Trophoblast cell (in vitro differentiated cells and primary cell): Measurements from ENCODE around the gene C2orf68.
A peak's percentile ranks its signal among the peaks of the same experiment; 100 is the strongest.

Source experiments
- DNase-seq, 2 donors: peaks; one replicate each; pipeline ENCODE4 v3.0.0-alpha.2; 2016
- H2AFZ ChIP-seq: 2 replicates; pipeline ENCODE4 v1.6.1; 2013; ENCODE audit warnings: low read length, moderate library complexity, mild to moderate bottlenecking; ENCODE audit not compliant: insufficient read depth, poor library complexity
- H2AK5ac ChIP-seq: 2 replicates; pipeline ENCODE4 v1.6.1; 2013; ENCODE audit warnings: mild to moderate bottlenecking, low read length
- H2BK120ac ChIP-seq: 2 replicates; pipeline ENCODE4 v1.6.1; 2013; ENCODE audit warnings: low read length, mild to moderate bottlenecking, moderate library complexity; ENCODE audit not compliant: insufficient read depth, poor library complexity
- H2BK12ac ChIP-seq: 2 replicates; pipeline ENCODE4 v1.6.1; 2013; ENCODE audit warnings: mild to moderate bottlenecking, low read length, moderate library complexity
- H2BK5ac ChIP-seq: 2 replicates; pipeline ENCODE4 v1.6.1; 2013; ENCODE audit warnings: low read length, low read depth, moderate library complexity, mild to moderate bottlenecking; ENCODE audit not compliant: poor library complexity
- H3K14ac ChIP-seq: 2 replicates; pipeline ENCODE4 v1.6.1; 2013; ENCODE audit warnings: mild to moderate bottlenecking, low read length
- H3K18ac ChIP-seq: 2 replicates; pipeline ENCODE4 v1.6.1; 2013; ENCODE audit warnings: mild to moderate bottlenecking, low read length
- H3K23ac ChIP-seq: 2 replicates; pipeline ENCODE4 v1.6.1; 2013; ENCODE audit warnings: low read length
- H3K27ac ChIP-seq: 2 replicates; pipeline ENCODE4 v1.5.1; 2013; ENCODE audit warnings: low read depth, mild to moderate bottlenecking, inconsistent platforms, low read length, moderate library complexity
- H3K27me3 ChIP-seq: 2 replicates; pipeline ENCODE4 v1.6.1; 2013; ENCODE audit warnings: inconsistent platforms, mild to moderate bottlenecking, low read length, moderate library complexity; ENCODE audit not compliant: insufficient read depth
- H3K36me3 ChIP-seq, 2 experiments: 1 replicate in 1 of 2; 2 replicates in 1 of 2; pipeline ENCODE4 v1.6.1; 2013; ENCODE audit warnings: low read length in 2 of 2, mild to moderate bottlenecking in 2 of 2, moderate library complexity in 1 of 2; ENCODE audit not compliant: insufficient read depth in 2 of 2, control insufficient read depth in 1 of 2
- H3K4ac ChIP-seq: 2 replicates; pipeline ENCODE4 v1.6.1; 2013; ENCODE audit warnings: low read depth, mild to moderate bottlenecking, low read length, moderate library complexity
- H3K4me1 ChIP-seq, 2 experiments: 1 replicate in 1 of 2; 2 replicates in 1 of 2; pipeline ENCODE4 v1.6.1; 2013; ENCODE audit warnings: low read length in 2 of 2, mild to moderate bottlenecking in 2 of 2, moderate library complexity in 1 of 2; ENCODE audit not compliant: insufficient read depth in 2 of 2, control insufficient read depth in 1 of 2
- H3K4me2 ChIP-seq: 2 replicates; pipeline ENCODE4 v1.6.1; 2013; ENCODE audit warnings: inconsistent platforms, mild to moderate bottlenecking, low read length, moderate library complexity
- H3K4me3 ChIP-seq: 2 replicates; pipeline ENCODE4 v1.5.1; 2013; ENCODE audit warnings: mild to moderate bottlenecking, low read depth, low read length, inconsistent platforms
- H3K79me1 ChIP-seq: one replicate; pipeline ENCODE4 v1.6.1; 2013; ENCODE audit warnings: low read length
- H3K79me2 ChIP-seq: 2 replicates; pipeline ENCODE4 v1.6.1; 2013; ENCODE audit warnings: low read length, mild to moderate bottlenecking; ENCODE audit not compliant: control insufficient read depth, insufficient read depth, poor library complexity
- H3K9ac ChIP-seq: 2 replicates; pipeline ENCODE4 v1.6.1; 2013; ENCODE audit warnings: mild to moderate bottlenecking, low read length
- H3K9me3 ChIP-seq: 2 replicates; pipeline ENCODE4 v1.6.1; 2013; ENCODE audit warnings: low read depth, mild to moderate bottlenecking, control low read depth, inconsistent platforms, low read length; ENCODE audit not compliant: insufficient read depth
- H4K12ac ChIP-seq: 2 replicates; pipeline ENCODE4 v1.6.1; 2013; ENCODE audit warnings: low read depth, mild to moderate bottlenecking, low read length, moderate library complexity
- H4K8ac ChIP-seq: 2 replicates; pipeline ENCODE4 v1.6.1; 2013; ENCODE audit warnings: low read depth, mild to moderate bottlenecking, low read length, moderate library complexity
- H4K91ac ChIP-seq: one replicate; pipeline ENCODE4 v1.6.1; 2013; ENCODE audit warnings: low read depth, mild to moderate bottlenecking, low read length, moderate library complexity
- WGBS: extraction: QIAGEN DNeasy Blood & Tissue Kit; methylation state at CpG from one replicate; pipeline ENCODE4 v1.1.7; 2013; ENCODE audit warnings: missing lambda C conversion rate; ENCODE audit not compliant: insufficient read length, insufficient coverage; ENCODE audit errors: extremely low coverage; 5-methylcytosine and 5-hydroxymethylcytosine counted together

C2orf68 gene

DNA sequence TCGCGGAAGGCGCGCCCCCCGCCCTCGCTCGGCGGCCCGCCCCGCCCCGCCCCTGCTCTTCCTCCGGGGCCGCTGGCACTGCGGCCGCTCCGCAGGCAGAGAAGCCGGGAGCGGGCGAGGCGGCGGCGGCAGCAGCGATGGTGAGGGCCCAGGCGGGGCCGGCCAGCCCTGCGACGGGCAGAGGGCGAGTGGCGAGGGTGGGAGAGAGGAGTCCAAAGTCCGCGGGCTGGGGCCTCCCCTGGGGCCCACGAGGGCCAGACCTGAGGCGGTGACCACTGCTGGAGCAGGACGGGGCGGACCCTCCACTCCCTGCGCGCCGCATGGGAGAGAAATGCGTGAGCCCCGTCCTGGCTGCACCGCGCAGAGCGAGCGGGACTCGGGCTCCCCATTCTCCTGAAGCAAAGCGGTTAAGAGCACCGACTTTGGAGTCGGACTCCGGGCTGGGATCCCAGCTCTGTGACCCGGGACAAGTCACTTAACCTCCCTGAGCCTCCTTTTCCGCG lies 27.5 kb downstream of the C2orf68 start, which contains the start of gene VAMP5:
TSS of gene VAMP5 (plus strand) at position 78 of the 503 bp plus-strand sequence. CDS start at position 138, 60 bp downstream.
- Histone ChIP-seq H3K79me2 (no peaks in the 10 kb centered on the region), H2BK5ac (peak within 1 kb of the TSS; percentile 9), H2AK5ac (no peak within 1 kb of the TSS), H3K4me2 (peak within 1 kb of the TSS; percentile 46), H3K23ac (no peak within 1 kb of the TSS), H2BK12ac (peak within 1 kb of the TSS; percentile 2), H3K27me3 (no peaks in the 10 kb centered on the region), H3K9ac (no peak within 1 kb of the TSS), H3K4me3 (peak within 1 kb of the TSS; percentile 19), H3K18ac (no peak within 1 kb of the TSS), H2AFZ (peak within 1 kb of the TSS; percentile 25), H3K4me1 (peaks cover 32 to 35% of the 10 kb centered on the region in 2 experiments), H3K27ac (peak within 1 kb of the TSS; percentile 28), H3K4ac (no peak within 1 kb of the TSS), H3K79me1 (peaks cover 4% of the 10 kb centered on the region), H4K8ac (peak within 1 kb of the TSS; percentile 52), H3K36me3 (peaks cover 8 to 10% of the 10 kb centered on the region in 2 experiments), H4K12ac (no peak within 1 kb of the TSS), H3K14ac (peak within 1 kb of the TSS; percentile 12), H2BK120ac (peak within 1 kb of the TSS; percentile 48), H3K9me3 (no peaks in the 10 kb centered on the region), H4K91ac (peak within 1 kb of the TSS; percentile 4)
- WGBS, result no CpG with 5 or more reads among the region's 52 CpGs
- no peak for DNase-seq

DNA sequence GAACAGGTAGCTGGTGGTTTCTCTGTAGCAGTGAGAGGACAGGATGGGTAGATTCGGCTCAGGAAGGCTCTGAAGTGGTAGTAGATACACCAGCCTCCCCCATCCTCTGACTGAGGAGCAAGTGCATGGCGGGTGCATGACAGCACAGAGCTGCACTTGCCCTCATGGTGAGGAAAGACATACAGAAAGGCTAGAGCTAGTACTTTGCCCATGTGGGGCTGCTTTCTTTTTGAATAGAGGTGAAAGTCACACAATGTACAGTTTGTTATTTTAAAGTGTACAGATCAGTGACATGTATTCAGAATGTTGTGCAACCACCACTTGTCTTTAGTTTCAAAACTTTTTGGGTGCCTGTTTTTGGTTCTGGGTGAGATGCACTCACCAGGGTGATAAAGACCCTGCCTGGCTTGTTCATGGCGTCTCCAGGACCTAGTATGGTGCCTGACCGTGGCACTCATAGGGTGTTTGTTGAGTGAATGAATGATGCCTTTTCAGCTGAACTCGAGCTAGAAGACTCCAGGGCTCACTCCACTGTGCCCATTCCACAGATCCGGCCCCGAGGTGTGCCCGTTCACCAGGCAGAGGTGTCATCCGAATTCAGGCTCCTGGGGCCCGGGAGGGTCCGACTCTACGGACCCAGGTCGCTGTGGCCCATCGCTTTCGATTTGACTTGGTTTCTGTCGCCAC lies 28.1 kb downstream of the C2orf68 start:
- no CpG with 5 or more reads among the region's 16 CpGs for WGBS
- Histone ChIP-seq H4K91ac (no peak overlapping the region), H3K14ac (no peak overlapping the region), H3K18ac (no peak overlapping the region), H3K27me3 (no peaks in the 10 kb centered on the region), H2AK5ac (no peak overlapping the region), H3K23ac (no peak overlapping the region), H4K8ac (no peak overlapping the region), H3K36me3 (peaks cover 8 to 10% of the 10 kb centered on the region in 2 experiments), H3K79me1 (peaks cover 4% of the 10 kb centered on the region), H3K27ac (no peak overlapping the region), H2BK12ac (no peak overlapping the region), H3K4me1 (peaks cover 37 to 41% of the 10 kb centered on the region in 2 experiments), H2BK120ac (no peak overlapping the region), H3K9me3 (no peaks in the 10 kb centered on the region), H3K4ac (no peak overlapping the region), H3K79me2 (no peaks in the 10 kb centered on the region), H2AFZ (no peak overlapping the region), H4K12ac (no peak overlapping the region), H2BK5ac (no peak overlapping the region), H3K4me3 (no peak overlapping the region), H3K9ac (no peak overlapping the region), H3K4me2 (peak overlapping the region; percentile 6)
- no peak for DNase-seq

DNA sequence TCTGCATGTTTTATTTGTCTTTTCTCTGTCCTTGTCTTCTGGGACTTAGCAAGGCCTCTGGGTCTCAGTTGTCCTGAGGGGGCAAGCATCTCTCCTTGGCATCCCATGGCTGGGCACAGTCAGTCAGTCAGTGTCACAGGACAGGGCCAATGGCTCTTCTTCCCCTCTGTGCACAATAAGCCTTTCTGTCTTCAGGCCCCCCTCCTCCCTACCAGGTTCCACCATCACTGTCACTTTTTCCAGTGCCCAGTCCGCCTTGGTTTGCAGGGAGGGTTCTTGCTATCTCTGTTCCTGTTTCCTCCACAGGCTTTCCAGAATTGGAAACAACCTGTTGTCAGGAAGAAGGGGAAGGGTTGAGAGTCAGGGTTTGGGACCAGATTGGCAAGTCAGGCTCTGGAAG lies 29.4 kb downstream of the C2orf68 start:
- no CpG with 5 or more reads among the region's 1 CpG for WGBS
- Histone ChIP-seq H3K4me2 (no peak overlapping the region), H3K9me3 (no peaks in the 10 kb centered on the region), H3K79me1 (peaks cover 7% of the 10 kb centered on the region), H3K14ac (no peak overlapping the region), H2BK5ac (no peak overlapping the region), H3K18ac (no peak overlapping the region), H2AFZ (no peak overlapping the region), H3K23ac (no peak overlapping the region), H2BK120ac (no peak overlapping the region), H3K4me1 (peaks cover 32 to 39% of the 10 kb centered on the region in 2 experiments), H2AK5ac (no peak overlapping the region), H4K8ac (no peak overlapping the region), H3K9ac (no peak overlapping the region), H2BK12ac (no peak overlapping the region), H3K79me2 (peaks cover 5% of the 10 kb centered on the region), H3K36me3 (peaks cover 8 to 10% of the 10 kb centered on the region in 2 experiments), H4K91ac (no peak overlapping the region), H3K27ac (no peak overlapping the region), H3K4ac (no peak overlapping the region), H3K27me3 (no peaks in the 10 kb centered on the region), H4K12ac (no peak overlapping the region), H3K4me3 (no peak overlapping the region)
- DNase-seq, result no peak

DNA sequence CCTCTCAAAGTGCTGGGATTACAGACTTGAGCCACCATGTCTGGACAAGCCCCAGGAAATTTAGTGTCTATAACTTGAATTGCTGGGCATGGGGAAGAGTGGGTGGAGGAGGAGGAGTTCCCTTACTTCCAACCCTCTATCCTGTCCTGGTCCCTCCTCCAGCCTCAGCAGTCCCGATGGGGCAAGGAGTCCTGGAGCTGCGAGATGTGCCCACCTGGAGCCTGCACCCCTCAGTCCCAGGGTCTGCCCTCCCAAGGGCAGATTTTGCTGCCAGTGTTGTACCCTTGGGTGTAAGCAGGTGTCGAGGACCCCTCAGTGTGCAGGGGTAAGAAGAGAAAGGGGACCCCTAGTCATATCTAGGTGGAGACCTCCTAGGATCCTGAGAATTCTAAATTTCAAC lies 31.7 kb downstream of the C2orf68 start:
- H3K27me3 ChIP-seq, result no peaks in the 10 kb centered on the region

More for the DNA sequence above, 31.7 kb downstream of the C2orf68 start:
- Histone ChIP-seq H3K79me1 (peaks cover 4% of the 10 kb centered on the region), H3K14ac (no peak overlapping the region), H3K4me3 (no peak overlapping the region), H4K12ac (no peak overlapping the region), H3K4ac (peak overlapping the region; percentile 30), H2AK5ac (no peak overlapping the region), H3K23ac (no peak overlapping the region), H3K36me3 (peaks cover 8 to 10% of the 10 kb centered on the region in 2 experiments), H4K8ac (no peak overlapping the region), H3K18ac (no peak overlapping the region), H2BK12ac (no peak overlapping the region), H2BK120ac (no peak overlapping the region), H3K27ac (no peak overlapping the region), H4K91ac (peak overlapping the region; percentile 10), H3K9me3 (no peaks in the 10 kb centered on the region), H3K4me2 (no peak overlapping the region), H3K9ac (no peak overlapping the region), H3K79me2 (peaks cover 6% of the 10 kb centered on the region), H3K4me1 (peaks cover 33 to 35% of the 10 kb centered on the region in 2 experiments), H2AFZ (no peak overlapping the region), H2BK5ac (no peak overlapping the region)
- no peak for DNase-seq
- WGBS, result no CpG with 5 or more reads among the region's 3 CpGs
